Activated CD4-positive, alpha-beta memory T cell treated with anti-CD3 and anti-CD28 coated beads, Interleukin-2, amount 10 ng/mL, durations not matched to agents 7 days and 5 days (primary cell): ENCODE results near the gene FHAD1. TPM values are rescaled to one million over a fixed set of nuclear protein-coding genes. Genes with fewer than 3 reads are reported as not detected.

Experiments
- CTCF ChIA-PET: fragments of 350-600 bp; sonication (Branson Sonifier 250); formaldehyde crosslinking; loops from one replicate; lab custom pipeline; 2021; ENCODE audit warnings: antibody characterized with exemption, inconsistent platforms; lab: Charles Lee
- POLR2A ChIA-PET: fragments of 350-600 bp; sonication (Branson Sonifier 250); formaldehyde crosslinking; loops from one replicate; lab custom pipeline; 2021; ENCODE audit warnings: antibody characterized with exemption; lab: Charles Lee
- DNase-seq: peaks from one replicate; pipeline ENCODE4 v3.0.0-alpha.2; 2020
- H3K27ac Mint-ChIP-seq: one replicate; pipeline ENCODE4 v1.8.0; 2021; ENCODE audit warnings: mild to moderate bottlenecking, mixed read lengths
- H3K27me3 Mint-ChIP-seq: one replicate; pipeline ENCODE4 v1.8.0; 2021; ENCODE audit warnings: mixed read lengths
- H3K36me3 Mint-ChIP-seq: one replicate; pipeline ENCODE4 v1.8.0; 2021; ENCODE audit warnings: low read depth, mixed read lengths
- H3K4me1 Mint-ChIP-seq: one replicate; pipeline ENCODE4 v1.8.0; 2021; ENCODE audit warnings: mixed read lengths
- H3K4me3 Mint-ChIP-seq: one replicate; pipeline ENCODE4 v1.8.0; 2021; ENCODE audit warnings: mild to moderate bottlenecking, mixed read lengths
- H3K9me3 Mint-ChIP-seq: one replicate; pipeline ENCODE4 v1.8.0; 2021; ENCODE audit warnings: mixed read lengths
- total RNA-seq, 2 experiments: library from RNA; stranded (reverse); gene quantifications; one replicate each; pipeline ENCODE4 v1.2.3, GENCODE V29; 2021

Gene FHAD1
- total RNA-seq, 2 experiments from 2014 or later = 0.18 TPM; not detected in 1

- Mint-ChIP-seq H3K4me1 (peaks cover 5% of the 10 kb centered on the region), H3K27me3 (peaks cover 40% of the 10 kb centered on the region), H3K27ac (no peak overlapping the region), H3K4me3 (no peak overlapping the region), H3K36me3 (no peaks in the 10 kb centered on the region), H3K9me3 (no peaks in the 10 kb centered on the region)
- CTCF ChIA-PET = interaction anchor here (0.7 to 4.4 kb wide), 3 partner anchors 9 to 260 kb away, joined by 3 to 25 read pairs (median 4); no protein-coding TSS in a partner anchor
- DNase-seq = no peak
- POLR2A ChIA-PET = interaction anchor here (1.1 to 1.2 kb wide), 2 partner anchors 9 to 76 kb away, joined by 3 read pairs; partner anchors contain the start of gene EFHD2
These were observed 86.1 kb downstream of the FHAD1 start for GRCh38 chr1:15332952-15333715.

GRCh38 chr1:15334995-15335394 lies 88.0 kb downstream of the FHAD1 start:
- DNase-seq = no peak
- Mint-ChIP-seq H3K4me3 (no peak overlapping the region), H3K27ac (no peak overlapping the region), H3K27me3 (peaks cover 35% of the 10 kb centered on the region), H3K9me3 (no peaks in the 10 kb centered on the region), H3K36me3 (no peaks in the 10 kb centered on the region), H3K4me1 (peaks cover 10% of the 10 kb centered on the region)
- POLR2A ChIA-PET = no interaction called here
- CTCF ChIA-PET = interaction anchor here (1.2 to 4.4 kb wide), 2 partner anchors 11 to 97 kb away, joined by 4 to 25 read pairs; no protein-coding TSS in a partner anchor

- Mint-ChIP-seq H3K4me3 (no peak overlapping the region), H3K9me3 (no peaks in the 10 kb centered on the region), H3K27ac (no peak overlapping the region), H3K4me1 (peaks cover 25% of the 10 kb centered on the region), H3K36me3 (no peaks in the 10 kb centered on the region), H3K27me3 (peaks cover 27% of the 10 kb centered on the region)
- POLR2A ChIA-PET = no interaction called here
- CTCF ChIA-PET = interaction anchor here (1.5 kb wide), 1 partner anchor 13 kb away, joined by 4 read pairs; no protein-coding TSS in a partner anchor
- no peak for DNase-seq
These were observed 89.8 kb downstream of the FHAD1 start for GRCh38 chr1:15336866-15337265.

DNA sequence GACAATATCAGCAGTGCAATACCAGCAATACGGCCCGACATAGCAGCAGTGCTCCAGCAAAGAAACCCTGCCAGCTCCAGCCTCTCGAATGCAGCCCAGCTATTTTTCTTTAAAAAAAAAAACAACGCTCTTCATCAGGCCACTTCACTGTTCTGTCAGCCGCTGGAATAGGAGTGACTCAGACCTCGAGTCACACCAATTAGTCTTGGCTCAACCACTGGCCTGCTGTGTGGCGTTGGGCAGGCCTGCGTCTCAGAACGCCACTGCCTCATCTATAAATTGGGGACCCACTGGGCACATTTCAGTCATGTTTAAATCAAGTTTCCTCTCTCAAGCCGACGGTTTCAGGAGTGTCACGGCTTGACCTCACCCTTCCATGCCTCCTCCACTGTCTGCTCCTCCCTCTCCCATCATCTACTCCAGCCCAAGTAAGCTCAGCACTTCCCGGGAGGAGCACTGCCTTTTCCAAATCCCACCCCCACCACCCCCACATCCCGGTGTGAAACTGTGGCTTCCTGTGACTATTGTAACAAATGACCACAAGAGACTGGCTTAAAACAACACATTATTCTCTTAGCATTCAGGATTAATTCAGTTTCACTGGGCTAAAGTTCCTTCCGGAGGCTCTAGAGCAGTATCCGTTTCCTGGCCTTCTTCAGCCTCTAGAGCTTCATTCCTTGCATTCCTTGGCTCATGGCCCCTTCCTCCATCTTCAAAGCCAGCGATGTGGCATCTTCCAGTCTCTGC lies 90.8 kb downstream of the FHAD1 start:
- Mint-ChIP-seq H3K27ac (no peak overlapping the region), H3K4me3 (no peak overlapping the region), H3K27me3 (peaks cover 23% of the 10 kb centered on the region), H3K4me1 (peaks cover 32% of the 10 kb centered on the region), H3K9me3 (no peaks in the 10 kb centered on the region), H3K36me3 (no peaks in the 10 kb centered on the region)
- CTCF ChIA-PET = interaction anchor here (1.5 kb wide), 1 partner anchor 14 kb away, joined by 4 read pairs; no protein-coding TSS in a partner anchor
- no peak for DNase-seq
- POLR2A ChIA-PET = no interaction called here

DNA sequence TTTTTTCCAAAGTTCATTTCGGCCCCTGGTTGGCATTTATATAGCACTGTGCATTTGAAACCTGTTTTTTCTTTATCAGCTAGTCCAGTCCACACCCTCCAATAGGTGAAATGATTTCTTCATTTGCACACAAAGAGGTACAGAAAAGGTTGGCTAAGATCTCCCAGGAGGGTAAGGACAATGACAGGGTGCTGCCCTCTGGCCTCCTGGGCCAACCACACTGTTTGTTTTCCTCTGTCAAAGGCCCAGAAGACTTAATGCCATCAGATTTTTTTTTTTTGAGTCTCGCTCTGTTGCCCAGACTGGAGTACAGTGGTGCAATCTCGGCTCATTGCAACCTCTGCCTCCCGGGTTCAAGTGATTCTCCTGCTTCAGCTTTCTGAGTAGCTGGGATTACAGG lies 92.5 kb downstream of the FHAD1 start:
- Mint-ChIP-seq H3K36me3 (no peaks in the 10 kb centered on the region), H3K4me1 (peaks cover 49% of the 10 kb centered on the region), H3K27me3 (peaks cover 20% of the 10 kb centered on the region), H3K9me3 (no peaks in the 10 kb centered on the region), H3K27ac (no peak overlapping the region), H3K4me3 (no peak overlapping the region)
- POLR2A ChIA-PET = no interaction called here
- CTCF ChIA-PET = interaction anchor here (1.2 to 2.0 kb wide), 2 partner anchors 16 to 92 kb away, joined by 5 to 16 read pairs; no protein-coding TSS in a partner anchor
- DNase-seq = no peak

GRCh38 chr1:15341228-15341627 lies 94.2 kb downstream of the FHAD1 start:
- no peaks in the 10 kb centered on the region for H3K9me3 Mint-ChIP-seq
- no peak for DNase-seq
- CTCF ChIA-PET = interaction anchor here (1.5 to 2.5 kb wide), 3 partner anchors 17 to 91 kb away, joined by 4 to 16 read pairs (median 5); no protein-coding TSS in a partner anchor
- no peaks in the 10 kb centered on the region for H3K36me3 Mint-ChIP-seq
- H3K27ac Mint-ChIP-seq = peak overlapping the region; percentile 83
- H3K4me1 Mint-ChIP-seq = peaks cover 65% of the 10 kb centered on the region
- peaks cover 8% of the 10 kb centered on the region for H3K27me3 Mint-ChIP-seq
- no peak overlapping the region for H3K4me3 Mint-ChIP-seq
- POLR2A ChIA-PET = interaction anchor here (1.0 to 2.3 kb wide), 4 partner anchors 7 to 69 kb away, joined by 3 to 8 read pairs (median 4); partner anchors contain the start of gene EFHD2

GRCh38 chr1:15341634-15342407 lies 94.8 kb downstream of the FHAD1 start:
- Mint-ChIP-seq H3K36me3 (no peaks in the 10 kb centered on the region), H3K27me3 (peaks cover 3% of the 10 kb centered on the region), H3K4me1 (peaks cover 71% of the 10 kb centered on the region), H3K4me3 (peak overlapping the region; percentile 25), H3K9me3 (no peaks in the 10 kb centered on the region), H3K27ac (peak overlapping the region; percentile 83)
- CTCF ChIA-PET = interaction anchor here (1.1 to 2.5 kb wide), 4 partner anchors 9 to 90 kb away, joined by 4 to 16 read pairs (median 4); no protein-coding TSS in a partner anchor
- DNase-seq = peak; percentile 36
- POLR2A ChIA-PET = interaction anchor here (0.6 to 2.3 kb wide), 5 partner anchors 8 to 244 kb away, joined by 3 to 8 read pairs (median 3); partner anchors contain the start of gene EFHD2

DNA sequence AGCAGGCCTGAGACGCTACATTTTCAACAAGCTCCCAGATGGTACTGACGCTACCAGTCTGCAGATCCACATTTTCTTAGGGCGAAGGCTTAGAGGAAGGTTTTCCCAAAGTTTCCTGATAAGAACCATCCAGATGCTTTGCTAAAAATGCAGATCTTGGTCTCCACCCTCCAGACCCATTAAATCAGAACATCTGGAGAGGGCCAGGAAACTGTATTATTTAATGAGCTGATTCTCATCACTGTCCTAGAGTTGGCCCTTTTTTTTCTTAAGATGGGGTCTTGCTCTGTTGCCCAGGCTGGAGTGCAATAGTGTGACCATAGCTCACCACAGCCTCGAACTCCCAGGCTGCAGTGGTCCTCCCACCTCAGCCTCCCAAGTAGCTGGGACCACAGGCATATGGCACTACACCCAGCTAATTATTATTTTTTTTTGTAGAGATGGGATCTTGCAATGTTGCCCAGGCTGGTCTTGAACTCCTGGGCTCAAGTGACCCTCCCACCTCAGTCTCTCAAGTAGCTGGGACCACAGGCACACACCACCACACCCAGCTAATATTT lies 95.5 kb downstream of the FHAD1 start:
- ChIA-PET POLR2A (interaction anchor here (1.1 to 2.3 kb wide), 4 partner anchors 8 to 67 kb away, joined by 3 to 8 read pairs (median 5); partner anchors contain the start of gene EFHD2), CTCF (interaction anchor here (1.1 to 2.5 kb wide), 5 partner anchors 8 to 90 kb away, joined by 3 to 16 read pairs (median 4); no protein-coding TSS in a partner anchor)
- H3K36me3 Mint-ChIP-seq = no peaks in the 10 kb centered on the region
- peak overlapping the region; percentile 25 for H3K4me3 Mint-ChIP-seq
- peak overlapping the region; percentile 83 for H3K27ac Mint-ChIP-seq
- peaks cover 3% of the 10 kb centered on the region for H3K27me3 Mint-ChIP-seq
- no peaks in the 10 kb centered on the region for H3K9me3 Mint-ChIP-seq
- DNase-seq = no peak
- H3K4me1 Mint-ChIP-seq = peaks cover 77% of the 10 kb centered on the region

DNA sequence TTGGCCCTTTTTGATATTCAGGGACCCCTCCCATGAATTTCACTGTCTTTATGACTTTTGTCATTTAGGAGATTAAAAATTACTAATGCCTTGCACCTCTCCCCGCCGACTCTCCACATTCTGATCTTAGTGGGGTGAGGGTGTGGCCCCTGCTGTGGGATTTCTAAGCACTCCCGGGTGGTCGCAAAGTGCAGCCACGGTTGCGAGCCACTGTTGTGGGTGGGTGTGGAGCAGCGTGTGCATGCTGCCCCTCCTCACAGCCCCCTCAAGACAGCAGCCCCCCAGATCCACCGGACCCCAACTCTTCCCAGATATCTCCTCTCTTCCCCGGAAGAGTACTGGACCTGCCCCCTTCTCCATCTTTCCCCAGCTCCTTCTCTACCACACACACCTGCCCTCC lies 96.1 kb downstream of the FHAD1 start:
- CTCF ChIA-PET = interaction anchor here (1.1 to 2.5 kb wide), 4 partner anchors 7 to 69 kb away, joined by 3 to 16 read pairs (median 4); no protein-coding TSS in a partner anchor
- Mint-ChIP-seq H3K9me3 (no peaks in the 10 kb centered on the region), H3K4me3 (peak overlapping the region; percentile 4), H3K27me3 (no peaks in the 10 kb centered on the region), H3K4me1 (peaks cover 81% of the 10 kb centered on the region), H3K27ac (peak overlapping the region; percentile 47), H3K36me3 (no peaks in the 10 kb centered on the region)
- POLR2A ChIA-PET = interaction anchor here (1.1 to 2.3 kb wide), 3 partner anchors 7 to 67 kb away, joined by 4 to 8 read pairs (median 6); partner anchors contain the start of gene EFHD2
- no peak for DNase-seq

DNA sequence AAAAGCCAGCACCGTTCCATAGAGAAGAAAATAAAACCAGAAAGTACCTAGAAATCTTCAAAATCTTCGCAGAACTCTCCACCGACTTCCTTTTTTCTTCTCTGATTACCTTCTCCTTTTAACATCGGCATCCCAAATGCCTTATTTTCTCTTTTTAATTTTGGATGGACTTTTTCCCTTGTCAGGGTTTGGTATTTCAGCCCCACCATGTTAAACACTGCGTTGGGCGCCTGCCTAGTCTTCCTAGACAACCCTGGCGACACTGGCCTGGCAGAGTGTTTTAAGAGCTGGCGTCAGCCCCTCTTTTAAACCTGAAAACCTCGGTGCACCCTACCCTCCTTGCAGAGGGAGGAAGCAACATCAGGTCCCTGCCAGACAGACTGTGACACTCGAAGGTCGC lies 96.7 kb downstream of the FHAD1 start:
- H3K36me3 Mint-ChIP-seq = no peaks in the 10 kb centered on the region
- H3K27me3 Mint-ChIP-seq = no peaks in the 10 kb centered on the region
- DNase-seq = no peak
- H3K4me3 Mint-ChIP-seq = no peak overlapping the region
- peak overlapping the region; percentile 47 for H3K27ac Mint-ChIP-seq
- H3K9me3 Mint-ChIP-seq = no peaks in the 10 kb centered on the region
- H3K4me1 Mint-ChIP-seq = peaks cover 81% of the 10 kb centered on the region
- ChIA-PET CTCF (interaction anchor here (1.2 kb wide), 1 partner anchor 10 kb away, joined by 3 read pairs; no protein-coding TSS in a partner anchor), POLR2A (interaction anchor here (0.8 kb wide), 1 partner anchor 170 kb away, joined by 3 read pairs; no protein-coding TSS in a partner anchor)

- no peaks in the 10 kb centered on the region for H3K27me3 Mint-ChIP-seq
- H3K4me1 Mint-ChIP-seq = peaks cover 86% of the 10 kb centered on the region
- no peaks in the 10 kb centered on the region for H3K9me3 Mint-ChIP-seq
- H3K4me3 Mint-ChIP-seq = no peak overlapping the region
- H3K27ac Mint-ChIP-seq = no peak overlapping the region
- DNase-seq = no peak
- ChIA-PET POLR2A (interaction anchor here (0.8 kb wide), 1 partner anchor 169 kb away, joined by 3 read pairs; no protein-coding TSS in a partner anchor), CTCF (no interaction called here)
- H3K36me3 Mint-ChIP-seq = no peaks in the 10 kb centered on the region
These were observed 97.4 kb downstream of the FHAD1 start for GRCh38 chr1:15344380-15344779.
